Left renal pelvis (tissue), 4 donors: ENCODE data around the gene FILIP1L. TPM values are rescaled to one million over a fixed set of nuclear protein-coding genes. Genes with fewer than 3 reads are reported as not detected.

Experiments used
- DNase-seq, 4 donors: peaks; one replicate each; pipeline ENCODE4 v3.0.0-alpha.2; 2013; ENCODE audit warnings: low read depth in 4 of 4, low spot score in 3 of 4
- polyA plus RNA-seq, 4 donors: library from polyadenylated mRNA; unstranded; fragments of 120-200 nt; gene quantifications; one replicate each; pipeline ENCODE4 v1.2.1, GENCODE V29; 2013; ENCODE audit not compliant: insufficient read length in 4 of 4

The FILIP1L gene
- polyA plus RNA-seq, 4 donors: 13.1 to 47.8 (median 24.8) TPM

- DNase-seq: no peak
These were observed 214.1 kb downstream of the FILIP1L start for GRCh38 chr3:99900248-99900647.

GRCh38 chr3:99899603-99900002, 214.7 kb downstream of the FILIP1L start:
- no peak for DNase-seq

GRCh38 chr3:99896482-99896881, 217.8 kb downstream of the FILIP1L start:
- no peak for DNase-seq

- no peak for DNase-seq
These were observed 218.4 kb downstream of the FILIP1L start for GRCh38 chr3:99895703-99896441.

GRCh38 chr3:99895131-99895696, 219.1 kb downstream of the FILIP1L start:
- no peak for DNase-seq

- DNase-seq: no peak
These were observed 222.0 kb downstream of the FILIP1L start for GRCh38 chr3:99892332-99892731.

- no peak for DNase-seq
These were observed 222.6 kb downstream of the FILIP1L start for GRCh38 chr3:99891610-99892285.

- DNase-seq: no peak
These were observed 228.4 kb downstream of the FILIP1L start for GRCh38 chr3:99885851-99886250.

- no peak for DNase-seq
These were observed 229.2 kb downstream of the FILIP1L start for GRCh38 chr3:99885085-99885484.

- no peak for DNase-seq
These were observed 229.8 kb downstream of the FILIP1L start for GRCh38 chr3:99884484-99884883.

GRCh38 chr3:99883693-99884092, 230.6 kb downstream of the FILIP1L start:
- DNase-seq: no peak

GRCh38 chr3:99883138-99883461, 231.2 kb downstream of the FILIP1L start:
- DNase-seq: no peak

GRCh38 chr3:99882436-99883137, 231.7 kb downstream of the FILIP1L start:
- no peak for DNase-seq

- no peak for DNase-seq
These were observed 233.2 kb downstream of the FILIP1L start for GRCh38 chr3:99881121-99881524.

GRCh38 chr3:99879275-99879674, 235.0 kb downstream of the FILIP1L start:
- no peak for DNase-seq

- no peak for DNase-seq
These were observed 236.3 kb downstream of the FILIP1L start for GRCh38 chr3:99878005-99878404.

- DNase-seq: no peak
These were observed 237.2 kb downstream of the FILIP1L start for GRCh38 chr3:99877031-99877579.

- DNase-seq: peak; percentile 64 to 77 (median 74)
These were observed 238.1 kb downstream of the FILIP1L start for GRCh38 chr3:99875929-99876841.

- no peak for DNase-seq
These were observed 238.7 kb downstream of the FILIP1L start for GRCh38 chr3:99875581-99875928.
